GM21825 (cell line): ENCODE measurements around the gene FANCL.
"Not testable (repeated sequence)": the region's sequence is repeated elsewhere in the genome, so short reads cannot be mapped to it uniquely, and the experiment has no call there.

Experiments used
- ATAC-seq: cut with Tn5 transposase; IDR thresholded peaks from one replicate; pipeline ENCODE4 v1.9.1; 2021; ENCODE audit warnings: mild to moderate bottlenecking, moderate library complexity; ENCODE audit not compliant: unreplicated experiment

FANCL gene

DNA sequence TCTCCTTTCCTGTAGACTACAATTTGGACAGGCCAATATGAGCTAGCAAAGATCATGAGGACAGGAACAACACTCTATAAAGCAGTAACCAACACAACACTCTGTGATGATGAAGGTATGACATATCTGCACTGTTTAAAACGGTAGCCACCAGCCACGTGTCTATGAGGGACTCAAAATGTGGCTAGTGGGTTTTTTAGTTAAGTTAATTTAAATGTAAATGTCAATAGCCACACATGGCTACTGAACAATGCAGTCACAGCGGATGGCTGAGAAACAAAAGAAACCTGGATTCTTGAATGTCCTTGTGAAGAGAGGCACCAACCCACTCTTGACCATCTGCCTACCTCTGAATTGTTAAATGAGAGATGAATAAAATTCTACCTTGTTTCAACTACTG lies 33.9 kb downstream of the FANCL start:
- ATAC-seq, result no peak

DNA sequence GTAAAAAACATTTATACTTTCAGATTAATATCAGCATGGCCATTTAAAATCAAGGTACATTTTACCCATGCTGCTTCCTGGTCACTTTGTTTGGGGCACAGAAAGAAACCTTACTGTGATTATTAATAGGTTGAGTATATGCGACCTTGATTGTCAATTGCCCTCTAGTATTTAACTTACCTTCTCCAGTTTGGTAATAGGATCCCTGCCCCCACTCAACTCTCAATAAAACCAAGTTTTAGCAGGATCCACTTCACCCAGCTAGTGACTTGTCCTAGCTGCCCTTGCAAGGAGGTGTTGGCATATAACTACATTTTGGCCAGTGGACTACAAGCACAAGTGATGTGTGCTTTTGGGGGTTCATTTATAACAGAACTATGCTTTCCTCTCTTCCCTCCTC lies 34.3 kb downstream of the FANCL start:
- no peak for ATAC-seq

DNA sequence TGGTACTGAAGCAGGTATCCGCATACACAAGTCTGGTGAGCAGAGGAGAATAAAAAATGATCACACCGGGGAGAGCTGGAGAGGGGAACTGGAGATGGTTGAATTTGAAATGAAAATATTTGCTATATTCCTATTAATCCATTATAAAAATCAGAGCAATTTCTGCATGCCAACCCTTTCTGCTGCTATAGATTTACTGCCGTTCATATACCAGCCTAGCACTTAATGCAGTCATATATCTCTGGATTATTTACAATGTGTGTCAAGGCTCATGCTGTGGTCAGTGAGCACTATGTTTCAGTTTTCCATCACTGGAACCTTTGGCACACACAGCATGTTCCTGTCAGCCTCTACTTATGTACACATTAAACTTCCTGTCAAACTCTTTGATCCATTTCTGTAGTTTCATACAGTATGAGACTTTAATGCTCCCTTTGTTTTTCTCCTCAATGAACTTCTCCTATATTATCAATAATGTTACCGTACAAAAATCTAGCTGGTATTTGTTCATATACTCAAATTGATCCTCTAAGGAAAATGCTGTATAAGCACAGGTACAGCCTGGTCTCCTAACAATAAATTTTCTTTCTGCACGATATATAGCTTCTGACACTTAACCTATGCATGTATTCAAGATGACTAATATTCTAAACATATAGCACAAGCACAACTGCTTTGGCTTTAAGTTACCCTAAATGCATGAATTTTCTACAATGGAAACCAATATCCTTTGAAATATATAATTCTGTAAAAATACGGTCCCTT lies 36.7 kb downstream of the FANCL start:
- no peak for ATAC-seq

DNA sequence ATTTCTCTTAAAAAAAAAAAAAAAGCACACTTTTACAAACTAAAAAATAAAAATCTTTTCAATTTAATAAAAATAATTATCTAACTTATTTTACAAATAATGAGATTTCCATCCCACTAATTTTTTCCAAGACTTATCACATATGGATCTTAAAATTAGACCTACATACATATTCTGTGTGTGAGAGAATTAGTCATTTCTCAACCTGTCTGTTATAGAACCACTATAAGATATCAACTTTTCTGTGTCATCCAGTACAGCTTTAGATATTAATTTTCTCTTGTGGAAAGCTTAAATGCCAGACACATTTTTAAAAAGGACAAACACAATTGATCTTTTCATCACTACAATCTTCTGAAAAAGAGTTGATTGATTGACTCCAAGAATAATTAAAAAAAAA lies 38.1 kb downstream of the FANCL start:
- no peak for ATAC-seq

DNA sequence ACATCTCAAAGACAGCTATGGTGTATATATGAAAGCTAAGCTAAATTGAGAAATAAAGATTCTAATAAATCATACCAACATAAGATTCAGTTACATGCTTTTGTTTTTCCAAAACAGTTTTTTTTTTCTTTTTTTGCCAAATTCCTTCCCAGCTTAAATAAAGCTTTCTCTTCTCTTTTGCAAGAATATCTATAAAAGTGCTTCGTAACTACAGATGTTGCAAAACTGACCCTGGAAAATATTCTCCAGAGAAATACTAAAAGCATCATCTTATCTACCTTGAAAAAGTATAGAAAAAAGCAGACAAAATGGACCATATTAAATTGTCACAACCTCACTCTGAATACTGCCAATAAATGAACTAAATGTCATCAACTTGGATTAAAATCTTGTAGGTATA lies 38.7 kb downstream of the FANCL start:
- no peak for ATAC-seq

DNA sequence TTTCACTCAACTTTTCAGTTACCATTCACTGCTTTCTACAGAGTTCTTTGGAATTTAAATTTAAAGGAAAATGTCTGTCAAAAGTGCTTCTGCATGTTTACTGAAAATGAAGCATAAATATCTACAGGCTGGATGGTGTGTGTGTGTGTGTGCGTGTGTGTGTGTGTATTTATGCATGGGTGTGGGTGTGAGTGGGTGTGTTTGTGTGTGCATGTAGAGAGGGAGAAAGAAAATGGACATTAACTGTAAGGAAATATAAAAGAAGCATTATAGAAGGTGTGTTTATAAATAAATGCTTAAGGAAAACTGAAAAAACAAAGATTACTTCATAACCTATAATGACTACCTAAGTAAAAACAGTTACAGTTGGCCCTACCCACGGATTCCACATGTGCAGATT lies 43.2 kb downstream of the FANCL start:
- no peak for ATAC-seq

DNA sequence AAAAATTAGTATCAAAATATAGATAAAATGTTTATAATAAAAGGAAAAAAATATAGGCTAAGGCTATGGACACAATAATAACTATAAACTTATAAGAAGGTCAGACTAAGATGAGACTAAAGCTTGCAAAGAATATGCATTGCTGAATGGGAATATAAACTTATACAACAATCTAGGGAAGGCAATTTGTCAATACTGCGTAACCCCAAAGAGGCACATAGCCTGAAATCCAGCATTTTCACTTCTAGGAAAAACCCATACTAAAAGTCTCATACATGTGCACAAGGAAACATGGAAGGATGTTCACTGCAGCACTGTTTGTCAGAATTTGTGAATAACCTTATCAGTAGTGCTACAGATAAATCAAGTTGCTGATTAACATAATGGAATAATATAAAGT lies 45.5 kb downstream of the FANCL start:
- ATAC-seq, result no peak

DNA sequence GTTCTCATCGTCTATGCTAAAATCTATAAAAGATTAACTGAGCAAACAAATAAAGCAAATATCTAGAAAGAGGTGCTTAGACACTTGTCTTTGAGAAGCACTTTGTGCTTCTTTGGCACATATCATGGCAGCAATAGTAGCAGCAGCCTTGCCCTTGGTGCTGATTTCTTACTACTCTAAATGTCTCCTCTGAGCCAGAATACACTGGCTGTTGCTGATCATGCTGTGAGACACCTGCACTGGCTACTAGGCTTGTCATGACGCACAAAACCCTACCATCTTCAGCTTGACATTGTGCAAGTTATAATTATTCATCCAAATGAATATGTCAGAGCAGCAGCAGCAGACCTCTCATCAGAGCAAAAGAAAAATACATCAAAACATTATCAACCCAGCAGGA lies 46.7 kb downstream of the FANCL start:
- ATAC-seq, result no peak

DNA sequence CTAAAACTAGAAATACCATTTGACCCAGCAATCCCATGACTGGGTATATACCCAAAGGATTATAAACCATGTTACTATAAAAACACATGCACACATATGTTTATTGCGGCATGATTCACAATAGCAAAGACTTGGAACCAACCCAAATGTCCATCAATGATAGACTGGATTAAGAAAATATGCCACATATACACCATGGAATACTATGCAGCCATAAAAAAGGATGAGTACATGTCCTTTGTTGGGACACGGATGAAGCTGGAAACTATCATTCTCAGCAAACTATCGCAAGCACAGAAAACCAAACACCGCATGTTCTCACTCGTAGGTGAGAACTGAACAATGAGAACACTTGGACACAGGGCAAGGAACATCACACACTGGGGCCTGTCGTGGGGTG lies 54.1 kb downstream of the FANCL start:
- not testable (repeated sequence) for ATAC-seq

DNA sequence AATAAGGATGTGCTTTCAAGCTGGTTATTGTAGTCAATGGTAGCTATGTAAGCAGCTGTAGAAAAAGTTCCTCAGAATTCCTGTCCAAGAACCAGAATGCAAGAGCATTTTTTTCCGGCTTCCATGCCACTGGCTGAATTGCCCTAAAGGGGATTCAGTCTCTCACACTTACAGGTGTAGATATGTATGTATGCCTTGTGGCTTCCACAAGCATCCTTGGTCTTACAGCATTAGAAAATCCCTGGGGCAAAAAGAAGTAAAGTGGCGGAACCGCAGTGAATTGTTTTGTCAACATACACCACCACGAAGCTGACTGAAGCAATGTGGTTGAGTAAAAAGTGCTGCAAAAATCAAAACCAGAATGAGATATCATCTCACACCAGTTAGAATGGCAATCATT lies 54.6 kb downstream of the FANCL start:
- ATAC-seq, result no peak

DNA sequence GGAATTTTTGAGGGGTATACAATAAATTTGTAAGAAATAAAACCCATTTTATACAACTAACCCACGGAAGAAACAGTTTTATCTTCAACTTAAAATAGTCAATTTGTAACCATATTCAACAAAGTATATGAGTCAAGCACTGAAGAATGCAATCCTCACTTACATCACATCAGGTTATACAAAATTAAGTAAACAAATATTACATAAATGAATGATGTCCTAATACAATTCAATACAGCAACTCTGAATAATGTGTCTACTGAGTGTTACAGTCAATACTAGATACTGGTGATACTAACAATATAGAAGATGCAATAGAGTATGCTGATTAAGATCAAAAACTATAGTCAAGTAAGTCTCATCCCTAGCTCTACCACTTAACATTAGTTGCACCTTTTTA lies 58.6 kb downstream of the FANCL start:
- no peak for ATAC-seq

DNA sequence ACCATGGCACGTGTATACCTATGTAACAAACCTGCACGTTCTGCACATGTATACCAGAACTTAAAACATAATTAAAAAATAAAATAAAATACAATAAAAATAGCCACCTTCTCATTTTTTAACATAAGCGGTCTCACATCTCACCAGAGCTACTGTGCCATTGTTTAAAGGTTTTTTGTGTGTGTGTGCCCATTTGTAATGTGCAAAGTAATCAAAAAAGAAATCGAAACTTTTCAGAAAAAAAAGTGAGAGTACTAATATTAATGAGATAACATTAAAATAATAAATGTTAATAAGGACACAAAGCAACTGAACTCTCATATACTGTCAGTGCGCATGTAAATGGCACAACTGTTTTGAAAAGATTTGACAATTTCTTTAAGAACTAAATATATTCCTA lies 60.5 kb downstream of the FANCL start:
- no peak for ATAC-seq

DNA sequence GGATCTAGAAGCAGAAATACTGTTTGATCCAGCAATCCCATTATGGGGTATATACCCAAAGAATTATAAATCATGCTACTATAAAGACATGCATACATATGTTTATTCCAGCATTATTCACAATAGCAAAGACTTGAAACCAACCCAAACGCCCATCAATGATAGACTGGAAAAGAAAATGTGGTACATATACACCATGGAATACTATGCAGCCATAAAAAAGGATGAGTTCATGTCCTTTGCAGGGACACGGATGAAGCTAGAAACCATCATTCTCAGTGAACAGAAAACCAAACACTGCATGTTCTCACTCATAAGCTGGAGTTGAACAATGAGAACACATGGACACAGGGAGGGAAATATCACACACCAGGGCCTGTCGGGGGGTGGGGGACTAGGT lies 61.0 kb downstream of the FANCL start:
- ATAC-seq, result not testable (repeated sequence)

DNA sequence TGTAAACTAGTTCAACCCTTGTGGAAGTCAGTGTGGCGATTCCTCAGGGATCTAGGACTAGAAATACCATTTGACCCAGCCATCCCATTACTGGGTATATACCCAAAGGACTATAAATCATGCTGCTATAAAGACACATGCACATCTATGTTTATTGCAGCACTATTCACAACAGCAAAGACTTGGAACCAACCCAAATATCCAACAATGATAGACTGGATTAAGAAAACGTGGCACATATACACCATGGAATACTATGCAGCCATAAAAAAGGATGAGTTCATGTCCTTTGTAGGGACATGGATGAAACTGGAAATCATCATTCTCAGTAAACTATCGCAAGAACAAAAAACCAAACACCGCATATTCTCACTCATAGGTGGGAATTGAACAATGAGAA lies 63.9 kb downstream of the FANCL start:
- ATAC-seq, result not testable (repeated sequence)

DNA sequence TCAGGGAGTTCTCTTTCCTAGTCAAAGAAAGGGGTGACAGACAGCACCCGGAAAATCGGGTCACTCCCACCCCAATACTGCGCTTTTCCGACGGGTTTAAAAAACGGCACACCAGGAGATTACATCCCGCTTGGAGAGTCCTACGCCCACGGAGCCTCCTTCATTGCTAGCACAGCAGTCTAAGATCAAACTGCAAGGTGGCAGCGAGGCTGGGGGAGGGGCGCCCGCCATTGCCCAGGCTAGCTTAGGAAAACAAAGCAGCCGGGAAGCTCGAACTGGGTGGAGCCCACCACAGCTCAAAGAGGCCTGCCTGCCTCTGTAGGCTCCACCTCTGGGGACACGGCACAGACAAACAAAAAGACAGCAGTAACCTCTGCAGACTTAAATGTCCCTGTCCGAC lies 69.3 kb downstream of the FANCL start:
- not testable (repeated sequence) for ATAC-seq

DNA sequence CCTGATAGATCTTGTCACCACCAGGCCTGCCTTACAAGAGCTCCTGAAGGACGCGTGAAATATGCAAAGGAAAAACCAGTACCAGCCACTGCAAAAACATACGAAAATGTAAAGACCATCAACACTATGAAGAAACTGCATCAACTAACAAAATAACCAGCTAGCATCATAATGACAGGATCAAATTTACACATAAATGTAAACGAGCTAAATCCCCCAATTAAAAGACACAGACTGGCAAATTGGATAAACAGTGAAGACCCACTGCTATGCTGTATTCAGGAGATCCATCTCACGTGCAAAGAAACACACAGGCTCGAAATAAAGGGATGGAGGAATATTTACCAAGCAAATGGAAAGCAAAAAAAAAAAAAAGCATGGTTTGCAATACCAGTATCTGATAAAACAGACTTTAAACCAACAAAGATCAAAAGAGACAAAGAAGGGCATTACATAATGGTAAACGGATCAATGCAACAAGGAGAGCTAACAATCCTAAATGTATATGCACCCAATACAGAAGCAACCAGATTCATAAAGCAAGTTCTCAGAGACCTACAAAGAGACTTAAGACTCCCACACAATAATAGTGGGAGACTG lies 70.7 kb downstream of the FANCL start:
- ATAC-seq, result not testable (repeated sequence)

DNA sequence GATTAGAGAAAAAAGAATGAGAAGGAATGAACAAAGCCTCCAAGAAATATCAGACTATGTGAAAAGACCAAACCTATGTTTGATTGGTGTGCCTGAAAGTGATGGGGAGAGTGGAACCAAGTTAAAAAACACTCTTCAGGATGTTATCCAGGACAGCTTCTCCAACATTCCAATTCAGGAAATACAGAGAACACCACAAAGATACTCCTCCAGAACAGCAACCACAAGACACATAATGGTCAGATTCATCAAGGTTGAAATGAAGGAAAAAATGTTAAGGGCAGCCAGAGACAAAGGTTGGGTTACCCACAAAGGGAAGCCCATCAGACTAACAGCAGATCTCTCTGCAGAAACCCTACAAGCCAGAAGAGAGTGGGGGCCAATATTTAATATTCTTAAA lies 71.3 kb downstream of the FANCL start:
- ATAC-seq, result not testable (repeated sequence)

DNA sequence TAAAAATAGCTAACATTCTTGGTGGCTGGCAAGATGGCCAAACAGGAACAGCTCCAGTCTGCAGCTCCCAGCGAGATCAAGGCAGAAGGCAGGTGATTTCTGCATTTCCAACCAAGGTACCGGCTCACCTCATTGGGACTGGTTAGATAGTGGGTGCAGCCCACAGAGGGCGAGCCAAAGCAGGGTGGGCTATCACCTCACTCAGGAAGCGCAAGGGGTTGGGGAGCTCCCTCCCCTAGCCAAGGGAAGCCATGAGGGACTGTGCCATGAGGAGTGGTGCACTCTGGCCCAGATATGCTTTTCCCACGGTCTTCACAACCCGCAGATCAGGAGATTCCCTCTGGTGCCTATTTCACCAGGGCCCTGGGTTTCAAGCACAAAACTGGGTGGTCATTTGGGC lies 73.0 kb downstream of the FANCL start:
- ATAC-seq, result not testable (repeated sequence)

DNA sequence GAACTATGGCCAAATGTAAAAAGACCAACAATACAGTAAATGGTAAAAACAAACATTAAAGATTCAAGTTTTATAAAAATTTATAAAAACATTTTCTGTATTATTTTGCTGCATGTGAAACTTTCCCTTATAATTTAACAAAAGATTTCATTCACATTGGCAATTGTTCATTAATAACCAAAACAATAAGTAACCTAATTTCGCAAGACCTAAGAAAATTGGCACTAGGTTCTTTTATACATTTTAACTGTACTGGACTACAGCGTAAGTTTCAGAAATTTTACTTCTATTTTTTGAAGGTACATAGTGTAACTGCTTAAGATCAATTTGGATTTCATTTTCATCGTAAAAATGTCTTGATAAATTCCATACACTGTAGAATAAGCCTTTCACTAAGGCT lies 77.2 kb downstream of the FANCL start:
- no peak for ATAC-seq

DNA sequence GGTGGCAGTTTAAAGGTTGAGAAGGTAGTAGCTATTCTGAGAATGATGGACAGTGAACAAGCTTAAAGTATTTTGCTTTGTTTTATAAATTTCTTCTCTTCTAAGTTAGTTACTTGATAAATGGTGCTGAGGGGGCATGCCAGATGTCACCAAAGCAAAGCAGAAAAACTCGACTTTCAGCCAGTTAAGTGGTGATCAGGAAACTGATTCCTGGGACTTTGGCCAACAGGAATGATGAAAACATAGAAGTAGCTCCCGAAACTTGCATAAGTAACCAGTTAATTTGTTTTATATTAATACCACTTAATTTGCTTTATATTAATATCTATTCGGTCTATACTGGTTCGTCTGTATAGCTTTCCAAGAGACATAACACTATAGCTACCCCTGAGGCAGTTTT lies 82.6 kb downstream of the FANCL start:
- ATAC-seq, result no peak

DNA sequence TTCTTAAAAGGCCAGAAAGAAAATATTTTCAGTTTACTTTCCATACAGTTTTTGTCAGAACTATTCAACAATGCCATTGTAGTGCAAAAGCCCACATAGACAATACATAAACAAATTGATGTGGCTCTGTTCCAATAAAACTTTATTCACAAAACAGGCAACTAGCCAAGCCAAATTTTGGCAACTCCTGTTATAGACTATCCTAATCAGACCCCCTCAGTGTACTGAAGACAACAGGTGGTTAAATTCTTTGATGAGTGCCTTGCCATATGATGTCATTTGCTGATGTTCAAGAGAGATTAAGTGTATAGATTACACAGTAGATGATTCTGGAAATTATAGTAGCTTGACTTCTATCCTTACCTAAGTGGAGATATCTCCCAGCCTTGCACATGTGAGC lies 83.4 kb downstream of the FANCL start:
- ATAC-seq, result no peak

DNA sequence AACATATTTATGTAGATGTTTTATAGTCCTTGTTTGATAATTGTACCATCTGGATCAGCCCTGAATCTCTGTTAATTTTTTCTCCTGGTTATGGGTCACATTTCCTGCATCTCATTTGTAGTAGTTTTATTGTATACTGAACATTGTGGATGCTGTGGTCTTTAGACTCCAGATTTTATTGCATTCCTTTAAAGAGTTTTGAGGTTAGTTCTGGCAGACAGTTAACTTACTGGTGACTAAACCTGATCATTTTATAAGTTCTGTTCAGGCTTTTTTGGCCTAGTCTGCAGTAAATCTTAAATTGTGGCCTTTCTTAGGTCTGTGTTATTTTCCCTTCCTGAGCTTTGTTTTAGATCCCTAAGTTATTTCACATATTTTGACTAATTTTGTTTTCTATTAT lies 84.3 kb downstream of the FANCL start:
- no peak for ATAC-seq
